Heart right ventricle (tissue), 16 donors: ENCODE results near the gene SLC6A8. TPM values are rescaled to one million over a fixed set of nuclear protein-coding genes. Genes with fewer than 3 reads are reported as not detected.

ENCODE experiments used
- ATAC-seq, 8 donors: fragments of 200-7000 bp; cut with Tn5 transposase; one replicate each; pipeline ENCODE4 v1.9.1; 2020; ENCODE audit warnings: mild to moderate bottlenecking in 8 of 8, moderate library complexity in 8 of 8, moderate number of reproducible peaks in 1 of 8
- DNase-seq, 2 donors: peaks; one replicate each; pipeline ENCODE4 v3.0.0-alpha.2; 2020
- H3K27ac ChIP-seq, 10 donors: fragments of 200-600 bp; sonication (generic) in 2 of 10; one replicate each; pipeline versions ENCODE4 v1.5.0 to v1.8.0; 2020 to 2022; ENCODE audit warnings: mild to moderate bottlenecking in 3 of 10
- H3K27me3 ChIP-seq, 7 donors: fragments of 200-600 bp; one replicate each; pipeline ENCODE4 v1.8.0; 2021 to 2022; ENCODE audit warnings: mild to moderate bottlenecking in 2 of 7
- H3K36me3 ChIP-seq, 9 donors: fragments of 200-600 bp; sonication (generic) in 1 of 9; one replicate each; pipeline versions ENCODE4 v1.5.0 to v1.8.0; 2020 to 2022; ENCODE audit warnings: mild to moderate bottlenecking in 2 of 9
- H3K4me1 ChIP-seq, 9 donors: fragments of 200-600 bp; sonication (generic) in 1 of 9; one replicate each; pipeline versions ENCODE4 v1.5.0 to v1.8.0; 2020 to 2022; ENCODE audit warnings: mild to moderate bottlenecking in 4 of 9
- H3K4me3 ChIP-seq, 10 donors: fragments of 200-600 bp; sonication (generic) in 2 of 10; one replicate each; pipeline versions ENCODE4 v1.5.0 to v1.8.0; 2020 to 2022; ENCODE audit warnings: mild to moderate bottlenecking in 7 of 10, moderate library complexity in 2 of 10
- H3K9me3 ChIP-seq, 11 donors: fragments of 200-600 bp in 10 of 11; sonication (generic) in 2 of 11; one replicate each; pipeline versions ENCODE4 v1.5.0 to v1.8.0; 2013 to 2022; ENCODE audit warnings: mild to moderate bottlenecking in 2 of 11, control low read depth in 1 of 11, moderate library complexity in 1 of 11
- WGBS, 2 donors: extraction: QIAGEN DNeasy Blood & Tissue Kit; methylation state at CpG; one replicate each; pipeline ENCODE4 v1.1.7; 2013; ENCODE audit warnings: inconsistent platforms in 1 of 2; 5-methylcytosine and 5-hydroxymethylcytosine counted together
- intact Hi-C, 10 donors: fragments of 100-400 bp; cut with DNase I; formaldehyde crosslinking; loops; one replicate each; pipeline versions ENCODE4 v1.11.1 to v1.14.2; 2022
- polyA plus RNA-seq, 2 donors: library from polyadenylated mRNA; stranded (reverse); fragments of 200-250 nt; gene quantifications; one replicate each; pipeline ENCODE4 v1.2.3, GENCODE V29; 2013
- total RNA-seq, 10 donors: library from RNA; stranded (reverse); fragmentation: NEBNext Ultra II Directional in 3 of 10; extraction: Animal tissue kit (Norgen Biotek cat#: 25700) in 3 of 10; gene quantifications; one replicate each; pipeline versions ENCODE4 v1.2.1 to v1.2.4, GENCODE V29; 2021 to 2023
- TF ChIP-seq, protein P1 (sequence below), 9 donors: fragments of 200-600 bp; sonication (generic) in 2 of 9; IDR thresholded peaks; one replicate each; pipeline versions ENCODE4 v1.5.0 to v1.8.0; 2021 to 2022; ENCODE audit warnings: antibody characterized with exemption in 9 of 9, mild to moderate bottlenecking in 5 of 9, moderate library complexity in 1 of 9
- donor health status: Arrhythmogenic right ventricular cardiomyopathy.
- donor health status: ischemic (EF 13 %, LVEDD 7.1; RV severe dilation, severe dysfunction).
- donor health status: healthy with polysubstance abuse.
- donor health status: DM: no; HTN: yes; CAD: no.
- donor health status: DM: no; HTN: no; CAD: no.
- donor health status: ischemic (EF 25% LVEDD 6.9; RV normal size, moderate dysfunction).
- donor health status: ischemic (EF 25% LVEDD 5.7; RV mildly dilated, moderate dysfunction).
- donor health status: healthy.
- donor health status: DM: yes; HTN: yes; CAD: no.
- donor health status: Ischemic cardiomyopathy.
- donor health status: ischemic (EF 35%, LVEDD 5.7; RV mildly dilated, moderate dysfunction).
- donor health status: nonischemic (EF 11% LVEDD 7.7; RV severe dilation, severe dysfunction).
- donor health status: DM: yes; HTN: yes; CAD: no.
- donor health status: PGD.
- donor health status: ischemic (EF 29% LVEDD 5.4; RV normal size, mild dysfunction).
- donor health status: nonischemic (EF 23%, LVEDD 6.1; RV moderate dilation, normal function).

SLC6A8 gene
- total and polyA plus RNA-seq, 12 donors, result 128 to 238 (median 176) TPM

DNA sequence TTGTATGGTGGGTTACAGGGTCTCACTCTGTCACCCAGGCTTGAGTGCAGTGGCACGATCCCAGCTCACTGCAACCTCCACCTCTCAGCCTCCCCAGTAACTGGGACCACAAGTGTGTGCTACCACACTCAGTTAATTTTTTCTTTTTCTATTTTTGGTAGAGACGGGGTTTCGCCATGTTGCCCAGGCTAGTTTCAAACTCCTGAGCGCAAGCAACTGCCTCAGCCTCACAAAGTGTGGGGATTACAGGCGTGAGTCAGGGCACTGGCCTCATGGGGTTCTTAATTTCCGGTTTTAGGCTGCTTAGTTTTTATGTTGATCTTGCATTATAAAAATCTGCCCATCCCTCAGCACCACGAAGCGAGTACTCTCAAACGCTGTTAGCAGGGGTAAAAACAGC, 29.7 kb downstream of the SLC6A8 start:
- no peak overlapping the region for H3K4me3 ChIP-seq
- DNase-seq (no peak), ATAC-seq (no peak)
- H3K27ac ChIP-seq, result no peak overlapping the region
- peaks cover 0 to 6% (median under 1%) of the 10 kb centered on the region in 9 donors for H3K4me1 ChIP-seq
- TF ChIP-seq, protein P1, sequence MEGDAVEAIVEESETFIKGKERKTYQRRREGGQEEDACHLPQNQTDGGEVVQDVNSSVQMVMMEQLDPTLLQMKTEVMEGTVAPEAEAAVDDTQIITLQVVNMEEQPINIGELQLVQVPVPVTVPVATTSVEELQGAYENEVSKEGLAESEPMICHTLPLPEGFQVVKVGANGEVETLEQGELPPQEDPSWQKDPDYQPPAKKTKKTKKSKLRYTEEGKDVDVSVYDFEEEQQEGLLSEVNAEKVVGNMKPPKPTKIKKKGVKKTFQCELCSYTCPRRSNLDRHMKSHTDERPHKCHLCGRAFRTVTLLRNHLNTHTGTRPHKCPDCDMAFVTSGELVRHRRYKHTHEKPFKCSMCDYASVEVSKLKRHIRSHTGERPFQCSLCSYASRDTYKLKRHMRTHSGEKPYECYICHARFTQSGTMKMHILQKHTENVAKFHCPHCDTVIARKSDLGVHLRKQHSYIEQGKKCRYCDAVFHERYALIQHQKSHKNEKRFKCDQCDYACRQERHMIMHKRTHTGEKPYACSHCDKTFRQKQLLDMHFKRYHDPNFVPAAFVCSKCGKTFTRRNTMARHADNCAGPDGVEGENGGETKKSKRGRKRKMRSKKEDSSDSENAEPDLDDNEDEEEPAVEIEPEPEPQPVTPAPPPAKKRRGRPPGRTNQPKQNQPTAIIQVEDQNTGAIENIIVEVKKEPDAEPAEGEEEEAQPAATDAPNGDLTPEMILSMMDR (IDR thresholded peaks at IDR 0.05), result no peak
- intact Hi-C loops, result no loop called here
- H3K27me3 ChIP-seq, result no peaks in the 10 kb centered on the region
- WGBS, 2 donors, result 96 to 99% methylated on average over 9 of the region's 9 CpGs
- no peaks in the 10 kb centered on the region for H3K9me3 ChIP-seq
- peaks cover 0 to 95% (median 8%) of the 10 kb centered on the region in 9 donors for H3K36me3 ChIP-seq

DNA sequence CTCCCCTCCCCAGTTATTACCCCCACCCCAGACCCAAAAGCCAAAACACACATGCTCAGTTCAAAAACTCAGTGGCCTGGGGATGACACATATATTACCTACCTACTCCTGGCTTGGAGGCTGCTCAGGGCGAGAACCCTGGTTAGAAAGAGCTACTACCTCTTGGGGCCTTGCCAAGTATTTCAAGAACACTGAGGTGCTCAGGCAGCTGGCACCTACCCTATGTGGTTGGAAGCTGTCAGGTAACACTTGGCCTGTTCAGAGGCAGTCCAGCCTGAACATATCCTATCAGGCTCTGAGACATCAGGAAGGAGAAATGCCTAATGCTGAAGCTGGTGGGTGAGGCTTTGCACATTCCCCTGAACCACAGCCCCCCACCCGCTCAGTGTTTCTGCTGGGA, 31.5 kb downstream of the SLC6A8 start:
- H3K4me3 ChIP-seq, result no peak overlapping the region
- ATAC-seq, result no peak
- DNase-seq, result no peak

GRCh38 chrX:153719701-153720100, 32.0 kb downstream of the SLC6A8 start:
- ATAC-seq (no peak), DNase-seq (no peak)
- Histone ChIP-seq H3K4me3 (no peak overlapping the region), H3K4me1 (peaks cover 0 to 15% (median 9%) of the 10 kb centered on the region in 9 donors), H3K9me3 (no peaks in the 10 kb centered on the region), H3K27ac (no peak overlapping the region), H3K27me3 (peaks cover 0 to 10% (median 0%) of the 10 kb centered on the region in 7 donors), H3K36me3 (peaks cover 0 to 76% (median 7%) of the 10 kb centered on the region in 9 donors)
- intact Hi-C loops, result no loop called here
- 93% methylated on average over 2 of the region's 2 CpGs for WGBS, 2 donors
- TF ChIP-seq, protein P1 (IDR thresholded peaks at IDR 0.05), result no peak

More for the DNA sequence above, 31.5 kb downstream of the SLC6A8 start:
- peaks cover 0 to 81% (median 8%) of the 10 kb centered on the region in 9 donors for H3K36me3 ChIP-seq
- H3K4me1 ChIP-seq, result peaks cover 0 to 15% (median 9%) of the 10 kb centered on the region in 9 donors
- WGBS, 2 donors, result 67 to 69% methylated on average over 2 of the region's 2 CpGs
- H3K9me3 ChIP-seq, result no peaks in the 10 kb centered on the region
- intact Hi-C loops, result no loop called here
- H3K27me3 ChIP-seq, result peaks cover 0 to 10% (median 0%) of the 10 kb centered on the region in 7 donors
- TF ChIP-seq, protein P1 (IDR thresholded peaks at IDR 0.05), result no peak
- no peak overlapping the region for H3K27ac ChIP-seq

DNA sequence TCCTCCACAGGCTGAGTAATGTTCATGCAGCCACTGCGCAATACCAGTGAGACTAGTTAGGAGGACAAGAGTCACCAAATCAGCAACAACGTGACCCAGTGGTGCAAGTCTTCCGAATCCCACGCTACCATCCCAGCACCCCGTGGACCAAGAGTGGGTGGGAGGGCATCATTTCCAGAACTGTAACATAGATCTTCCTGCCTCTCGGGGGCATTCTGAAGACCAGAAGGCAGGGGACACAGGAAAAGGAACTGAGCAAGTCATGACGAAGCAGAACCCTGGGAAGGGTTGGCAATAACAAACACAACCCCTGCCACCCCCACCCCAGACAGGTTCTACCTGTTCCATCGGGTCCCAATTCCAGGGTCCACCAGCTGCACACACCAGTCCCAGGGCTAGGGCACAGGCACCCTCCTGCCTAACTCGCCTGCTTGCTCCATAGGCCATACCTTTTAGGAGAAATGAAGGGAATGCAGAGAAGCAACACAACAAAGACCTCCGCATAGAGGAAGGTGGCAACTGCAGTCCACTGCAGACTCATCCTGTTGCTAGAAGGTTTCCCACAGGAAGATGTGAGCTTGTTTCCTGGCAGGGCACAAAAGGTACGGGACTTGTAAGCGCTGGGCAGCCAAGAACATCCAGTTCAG, 35.1 kb downstream of the SLC6A8 start:
- 45 to 46% methylated on average over 12 of the region's 12 CpGs for WGBS, 2 donors
- peak overlapping the region in 9 of 10 donors; percentile 81 to 94 (median 92) for H3K27ac ChIP-seq
- peak overlapping the region in 9 of 10 donors; percentile 52 to 84 (median 76) for H3K4me3 ChIP-seq
- H3K36me3 ChIP-seq, result peaks cover 0 to 46% (median 0%) of the 10 kb centered on the region in 9 donors
- no peaks in the 10 kb centered on the region for H3K9me3 ChIP-seq
- intact Hi-C loops, result no loop called here
- no peak for ATAC-seq
- no peak for DNase-seq
- H3K4me1 ChIP-seq, result peaks cover 0 to 46% (median 39%) of the 10 kb centered on the region in 9 donors
- H3K27me3 ChIP-seq, result peaks cover 0 to 10% (median 0%) of the 10 kb centered on the region in 7 donors
- TF ChIP-seq, protein P1 (IDR thresholded peaks at IDR 0.05), result no peak
